Activated B cell treated with CpG ODN at 0.5 μM for 24 hours (primary cell): Measurements from ENCODE around the gene NEAT1. TPM values are rescaled to one million over a fixed set of nuclear protein-coding genes. Genes with fewer than 3 reads are reported as not detected.

Experiments used
- ATAC-seq: fragments of 200-7000 bp; cut with Tn5 transposase; one replicate; pipeline ENCODE4 v1.10.0; 2021; ENCODE audit warnings: low read depth, mild to moderate bottlenecking, moderate library complexity
- CTCF ChIA-PET: fragments of 350-600 bp; sonication (Branson Sonifier 250); formaldehyde crosslinking; loops from one replicate; lab custom pipeline; 2021; ENCODE audit warnings: antibody characterized with exemption; lab: Charles Lee
- POLR2A ChIA-PET: fragments of 350-600 bp; sonication (Branson Sonifier 250); formaldehyde crosslinking; loops from one replicate; lab custom pipeline; 2021; ENCODE audit warnings: antibody characterized with exemption; lab: Charles Lee
- DNase-seq: peaks from one replicate; pipeline ENCODE4 v3.0.0; 2022
- H3K27ac Mint-ChIP-seq: one replicate; pipeline ENCODE4 v1.8.0; 2020; ENCODE audit warnings: mixed read lengths
- H3K27me3 Mint-ChIP-seq: one replicate; pipeline ENCODE4 v1.8.0; 2021; ENCODE audit warnings: mixed read lengths
- H3K36me3 Mint-ChIP-seq: one replicate; pipeline ENCODE4 v1.8.0; 2021; ENCODE audit warnings: low read depth, mixed read lengths
- H3K4me1 Mint-ChIP-seq: one replicate; pipeline ENCODE4 v1.8.0; 2021; ENCODE audit warnings: mixed read lengths
- H3K4me3 Mint-ChIP-seq: one replicate; pipeline ENCODE4 v1.8.0; 2020; ENCODE audit warnings: mild to moderate bottlenecking, mixed read lengths
- H3K9me3 Mint-ChIP-seq: one replicate; pipeline ENCODE4 v1.8.0; 2020; ENCODE audit warnings: mixed read lengths
- intact Hi-C: fragments of 100-400 bp; cut with micrococcal nuclease; formaldehyde crosslinking; loops from one replicate; pipeline ENCODE4 v1.15.1; 2024
- total RNA-seq: library from RNA; stranded (reverse); gene quantifications from 2 replicates; pipeline ENCODE4 v1.2.3, GENCODE V29; 2022
- TF ChIP-seq, protein P1 (sequence below): fragments of 200-600 bp; IDR thresholded peaks from one replicate; pipeline ENCODE4 v1.8.0; 2022; ENCODE audit warnings: antibody characterized with exemption, mild to moderate bottlenecking

Gene NEAT1
- total RNA-seq, 1 donor from 2014 or later, result 699 TPM

DNA sequence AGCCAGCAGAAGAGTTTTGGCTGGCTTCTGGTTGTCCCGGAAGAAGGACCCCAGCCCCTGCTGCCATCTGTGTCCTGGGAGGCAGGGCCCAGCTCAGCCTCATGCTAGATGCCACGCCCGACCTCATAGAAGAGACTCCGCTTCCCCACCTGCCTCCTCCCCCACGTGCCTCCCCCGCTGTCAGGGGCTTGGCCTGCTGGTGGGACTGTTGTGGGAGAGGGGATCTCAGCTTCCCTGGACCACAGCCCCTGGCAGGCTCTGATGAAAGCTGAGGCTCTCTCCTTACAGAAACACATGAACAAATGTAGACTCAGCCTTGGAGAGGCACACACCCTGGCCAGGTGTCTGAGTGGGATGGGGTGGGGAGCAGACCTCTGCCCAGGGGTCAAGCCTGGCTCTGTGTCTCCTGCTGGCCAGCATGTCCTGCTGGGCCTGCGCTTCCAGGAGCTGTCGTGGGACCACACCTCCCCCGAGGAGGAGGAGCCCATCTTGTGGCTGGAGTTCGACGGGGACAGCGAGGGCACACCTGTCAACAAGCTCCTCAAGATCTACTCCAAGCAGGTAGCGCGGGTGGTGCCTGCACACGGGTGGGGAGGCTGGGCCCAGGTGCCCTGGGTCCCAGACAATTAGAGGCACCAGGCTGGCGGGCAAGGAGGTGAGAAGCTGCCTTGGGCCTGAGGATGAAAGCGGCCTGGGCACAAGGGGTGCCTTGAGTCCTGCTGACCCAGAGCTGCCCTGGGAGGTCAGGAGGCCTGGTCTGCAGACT is 22.1 kb upstream of the NEAT1 start:
- Mint-ChIP-seq H3K36me3 (peaks cover 68% of the 10 kb centered on the region), H3K4me3 (no peak overlapping the region), H3K27ac (peak overlapping the region; percentile 46), H3K4me1 (peaks cover 28% of the 10 kb centered on the region), H3K9me3 (no peaks in the 10 kb centered on the region), H3K27me3 (no peaks in the 10 kb centered on the region)
- no peak for ATAC-seq
- POLR2A ChIA-PET, result interaction anchor here (0.7 to 14.0 kb wide), 5 partner anchors 9 to 103 kb away, joined by 3 to 328 read pairs (median 3); partner anchors contain the start of genes MALAT1 and NEAT1
- DNase-seq, result no peak
- intact Hi-C loops, result no loop called here
- TF ChIP-seq, protein P1, sequence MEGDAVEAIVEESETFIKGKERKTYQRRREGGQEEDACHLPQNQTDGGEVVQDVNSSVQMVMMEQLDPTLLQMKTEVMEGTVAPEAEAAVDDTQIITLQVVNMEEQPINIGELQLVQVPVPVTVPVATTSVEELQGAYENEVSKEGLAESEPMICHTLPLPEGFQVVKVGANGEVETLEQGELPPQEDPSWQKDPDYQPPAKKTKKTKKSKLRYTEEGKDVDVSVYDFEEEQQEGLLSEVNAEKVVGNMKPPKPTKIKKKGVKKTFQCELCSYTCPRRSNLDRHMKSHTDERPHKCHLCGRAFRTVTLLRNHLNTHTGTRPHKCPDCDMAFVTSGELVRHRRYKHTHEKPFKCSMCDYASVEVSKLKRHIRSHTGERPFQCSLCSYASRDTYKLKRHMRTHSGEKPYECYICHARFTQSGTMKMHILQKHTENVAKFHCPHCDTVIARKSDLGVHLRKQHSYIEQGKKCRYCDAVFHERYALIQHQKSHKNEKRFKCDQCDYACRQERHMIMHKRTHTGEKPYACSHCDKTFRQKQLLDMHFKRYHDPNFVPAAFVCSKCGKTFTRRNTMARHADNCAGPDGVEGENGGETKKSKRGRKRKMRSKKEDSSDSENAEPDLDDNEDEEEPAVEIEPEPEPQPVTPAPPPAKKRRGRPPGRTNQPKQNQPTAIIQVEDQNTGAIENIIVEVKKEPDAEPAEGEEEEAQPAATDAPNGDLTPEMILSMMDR, result no peak
- CTCF ChIA-PET, result no interaction called here

DNA sequence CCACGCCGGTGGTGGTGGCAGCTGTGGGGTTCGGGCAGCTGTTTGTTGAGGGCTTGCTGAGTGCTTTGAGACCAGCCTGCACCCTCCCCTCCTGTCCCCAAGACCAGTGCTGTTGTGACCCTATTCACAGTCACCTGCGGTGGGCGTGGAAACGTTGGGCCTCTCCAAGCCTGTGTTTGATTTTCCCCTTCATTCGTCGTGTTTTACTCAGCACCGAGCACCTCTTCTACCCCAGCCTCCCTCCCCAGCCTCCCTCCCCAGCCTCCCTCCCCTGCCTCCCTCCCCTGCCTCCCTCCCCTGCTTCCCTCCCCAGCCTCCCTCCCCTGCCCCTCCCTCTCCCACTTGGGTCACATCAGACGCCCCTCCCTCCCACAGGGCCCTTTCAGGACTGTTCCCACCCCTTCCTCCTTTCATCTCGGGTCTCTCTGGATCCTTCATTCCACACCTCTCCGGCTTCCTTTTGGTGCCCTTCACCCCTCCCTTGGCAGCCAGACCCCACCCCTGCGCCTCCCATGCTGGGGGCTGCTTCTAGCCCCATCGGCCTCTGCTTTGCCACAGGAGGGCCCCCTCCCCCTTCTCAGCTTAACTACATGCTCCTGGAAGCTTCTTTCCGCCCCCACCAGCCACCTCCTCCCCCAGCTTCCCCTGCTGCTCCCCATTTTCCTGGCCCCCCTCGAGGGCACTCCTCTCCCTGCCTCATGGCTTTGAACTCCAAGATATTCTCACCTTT is 21.4 kb upstream of the NEAT1 start:
- ChIA-PET CTCF (interaction anchor here (0.6 kb wide), 1 partner anchor 110 kb away, joined by 3 read pairs; no protein-coding TSS in a partner anchor), POLR2A (interaction anchor here (0.7 to 14.0 kb wide), 5 partner anchors 10 to 391 kb away, joined by 3 to 328 read pairs (median 8); partner anchors contain the start of genes MALAT1 and NEAT1)
- Mint-ChIP-seq H3K9me3 (no peaks in the 10 kb centered on the region), H3K27me3 (no peaks in the 10 kb centered on the region), H3K4me1 (peaks cover 30% of the 10 kb centered on the region), H3K27ac (no peak overlapping the region), H3K36me3 (peaks cover 64% of the 10 kb centered on the region), H3K4me3 (no peak overlapping the region)
- ATAC-seq, result no peak
- DNase-seq, result no peak
- TF ChIP-seq, protein P1, result no peak
- intact Hi-C loops, result no loop called here

DNA sequence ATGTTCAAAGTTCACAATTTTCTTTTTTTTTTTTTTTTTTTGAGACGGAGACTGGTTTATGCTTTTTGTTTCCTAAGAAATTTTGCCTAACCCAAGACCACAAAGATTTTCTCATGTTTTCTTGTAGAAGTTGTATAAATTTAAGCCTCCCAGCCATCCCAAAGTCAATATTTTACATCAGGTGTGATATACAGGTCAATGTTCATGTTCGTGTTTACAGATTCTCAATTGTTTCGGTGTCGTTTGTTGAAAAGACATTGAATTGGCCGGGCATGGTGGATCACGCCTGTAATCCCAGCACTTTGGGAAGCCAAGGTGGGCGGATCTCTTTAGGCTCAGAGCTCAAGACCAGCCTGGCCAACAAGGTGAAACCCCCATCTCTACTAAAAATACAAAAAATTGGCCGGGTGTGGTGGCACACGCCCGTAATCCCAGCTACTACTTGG is 20.8 kb upstream of the NEAT1 start:
- H3K4me1 Mint-ChIP-seq, result peaks cover 31% of the 10 kb centered on the region
- intact Hi-C loops, result loop anchor here (2.0 kb wide), 1 partner anchor 15 kb away; no protein-coding TSS in a partner anchor
- no peaks in the 10 kb centered on the region for H3K9me3 Mint-ChIP-seq
- TF ChIP-seq, protein P1, result no peak
- H3K36me3 Mint-ChIP-seq, result peaks cover 64% of the 10 kb centered on the region
- DNase-seq (no peak), ATAC-seq (no peak)
- no peak overlapping the region for H3K27ac Mint-ChIP-seq
- H3K27me3 Mint-ChIP-seq, result no peaks in the 10 kb centered on the region
- no peak overlapping the region for H3K4me3 Mint-ChIP-seq
- ChIA-PET CTCF (interaction anchor here (0.6 to 1.7 kb wide), 3 partner anchors 14 to 144 kb away, joined by 3 to 5 read pairs (median 3); no protein-coding TSS in a partner anchor), POLR2A (interaction anchor here (0.7 to 14.0 kb wide), 6 partner anchors 14 to 600 kb away, joined by 3 to 328 read pairs (median 37); partner anchors contain the start of genes BANF1, EIF1AD, FRMD8 and MALAT1)

DNA sequence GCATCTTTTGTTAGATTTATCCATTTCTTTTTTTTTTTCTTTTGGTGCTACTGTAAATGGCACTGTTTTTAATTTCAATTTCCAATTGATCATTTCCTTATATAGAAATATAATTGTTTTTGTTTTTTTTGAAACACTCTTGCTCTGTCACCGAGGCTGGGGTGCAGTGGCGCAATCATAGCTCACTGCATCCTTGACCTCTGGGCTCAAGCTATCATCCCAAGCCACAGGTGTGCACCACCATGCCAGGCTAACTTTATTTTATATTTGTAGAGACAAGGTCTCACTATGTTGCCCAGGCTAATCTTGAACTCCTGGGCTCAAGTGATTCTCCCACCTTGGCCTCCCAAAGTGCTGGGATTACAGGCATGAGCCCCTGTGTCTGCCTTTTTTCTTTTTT is 19.8 kb upstream of the NEAT1 start:
- Mint-ChIP-seq H3K27me3 (no peaks in the 10 kb centered on the region), H3K27ac (peak overlapping the region; percentile 96), H3K9me3 (no peaks in the 10 kb centered on the region), H3K36me3 (peaks cover 58% of the 10 kb centered on the region), H3K4me1 (peaks cover 40% of the 10 kb centered on the region), H3K4me3 (no peak overlapping the region)
- intact Hi-C loops, result loop anchor here (1.0 to 2.0 kb wide), 3 partner anchors 14 to 20 kb away; partner anchors contain the start of genes FRMD8 and SLC25A45
- ATAC-seq (no peak), DNase-seq (no peak)
- POLR2A ChIA-PET, result interaction anchor here (0.6 to 14.0 kb wide), 13 partner anchors 10 to 599 kb away, joined by 3 to 328 read pairs (median 5); partner anchors contain the start of genes BANF1, EIF1AD, FRMD8 and MALAT1
- CTCF ChIA-PET, result interaction anchor here (0.7 to 1.7 kb wide), 3 partner anchors 13 to 143 kb away, joined by 3 to 6 read pairs (median 5); no protein-coding TSS in a partner anchor
- TF ChIP-seq, protein P1, result no peak
